Inflammatory macrophage treated with lipopolysaccharide for 4 hours (primary cell): ENCODE measurements around the gene TLE7.

ENCODE experiments used
- DNase-seq: peaks from one replicate; pipeline ENCODE4 v3.0.0-alpha.2; 2020

TLE7 gene

GRCh38 chr16:71448274-71448866 is 6.5 kb upstream of the TLE7 start:
- no peak for DNase-seq

- no peak for DNase-seq
Observed at GRCh38 chr16:71443714-71444113, 1.9 kb upstream of the TLE7 start.

GRCh38 chr16:71441348-71442050 is 355 bp downstream of the TLE7 start:
- DNase-seq = no peak

- DNase-seq = no peak
Observed at GRCh38 chr16:71440669-71441347, 1.0 kb downstream of the TLE7 start.

GRCh38 chr16:71439523-71439922 is 2.3 kb downstream of the TLE7 start:
- no peak for DNase-seq

GRCh38 chr16:71436473-71436872 is 5.4 kb downstream of the TLE7 start:
- no peak for DNase-seq

GRCh38 chr16:71432906-71433305 is 8.9 kb downstream of the TLE7 start:
- DNase-seq = no peak

GRCh38 chr16:71431991-71432390 is 9.9 kb downstream of the TLE7 start:
- no peak for DNase-seq

GRCh38 chr16:71431176-71431575 is 10.7 kb downstream of the TLE7 start:
- no peak for DNase-seq

- no peak for DNase-seq
Observed at GRCh38 chr16:71430744-71431143, 11.1 kb downstream of the TLE7 start.

GRCh38 chr16:71429581-71429980 is 12.3 kb downstream of the TLE7 start:
- no peak for DNase-seq

- no peak for DNase-seq
Observed at GRCh38 chr16:71428883-71429282, 13.0 kb downstream of the TLE7 start.

GRCh38 chr16:71428385-71428784 is 13.5 kb downstream of the TLE7 start:
- DNase-seq = no peak

GRCh38 chr16:71426880-71427615 is 14.8 kb downstream of the TLE7 start:
- no peak for DNase-seq

GRCh38 chr16:71426069-71426879 is 15.6 kb downstream of the TLE7 start:
- DNase-seq = no peak

GRCh38 chr16:71425746-71426068 is 16.1 kb downstream of the TLE7 start:
- DNase-seq = no peak

- DNase-seq = no peak
Observed at GRCh38 chr16:71424626-71425025, 17.2 kb downstream of the TLE7 start.

GRCh38 chr16:71423865-71424264 is 18.0 kb downstream of the TLE7 start:
- DNase-seq = no peak

GRCh38 chr16:71423016-71423415 is 18.8 kb downstream of the TLE7 start:
- DNase-seq = no peak

- peak; percentile 4 for DNase-seq
Observed at GRCh38 chr16:71421911-71422310, 19.9 kb downstream of the TLE7 start.

- no peak for DNase-seq
Observed at GRCh38 chr16:71414038-71414437, 27.8 kb downstream of the TLE7 start.

GRCh38 chr16:71413341-71413740 is 28.5 kb downstream of the TLE7 start:
- no peak for DNase-seq
